Vagina (tissue), 2 donors: ENCODE data around the gene PPP2R2C.

Experiments
- CTCF ChIP-seq, 3 experiments: fragments of 450-650 bp in 2 of 3; fragments of 200-600 bp in 1 of 3; sonication (generic) in 1 of 3; IDR thresholded peaks; one replicate each; pipeline ENCODE4 v1.5.1; 2017 to 2019; ENCODE audit warnings: antibody characterized with exemption in 3 of 3, mild to moderate bottlenecking in 2 of 3, moderate library complexity in 2 of 3
- POLR2A ChIP-seq, 2 donors: fragments of 450-650 bp; IDR thresholded peaks; one replicate each; pipeline ENCODE4 v1.6.1; 2017; ENCODE audit warnings: antibody characterized with exemption in 2 of 2, mild to moderate bottlenecking in 2 of 2, moderate library complexity in 2 of 2

GRCh38 chr4:6451309-6451708 lies 21.1 kb downstream of the PPP2R2C start:
- TF ChIP-seq CTCF (IDR thresholded peaks at IDR 0.05), result no peak
- TF ChIP-seq POLR2A (IDR thresholded peaks at IDR 0.05), result no peak
